ENCODE data around the gene ZNF684. TPM values are rescaled to one million over a fixed set of nuclear protein-coding genes. Genes with fewer than 3 reads are reported as not detected.
"Not testable (repeated sequence)": the region's sequence is repeated elsewhere in the genome, so short reads cannot be mapped to it uniquely, and the experiment has no call there.

The ZNF684 gene
- total RNA-seq: 1 to 10 TPM in 3 of 4 donors, under 1 TPM in 1; 0.27 to 3.1 (median 1.6) TPM

DNA sequence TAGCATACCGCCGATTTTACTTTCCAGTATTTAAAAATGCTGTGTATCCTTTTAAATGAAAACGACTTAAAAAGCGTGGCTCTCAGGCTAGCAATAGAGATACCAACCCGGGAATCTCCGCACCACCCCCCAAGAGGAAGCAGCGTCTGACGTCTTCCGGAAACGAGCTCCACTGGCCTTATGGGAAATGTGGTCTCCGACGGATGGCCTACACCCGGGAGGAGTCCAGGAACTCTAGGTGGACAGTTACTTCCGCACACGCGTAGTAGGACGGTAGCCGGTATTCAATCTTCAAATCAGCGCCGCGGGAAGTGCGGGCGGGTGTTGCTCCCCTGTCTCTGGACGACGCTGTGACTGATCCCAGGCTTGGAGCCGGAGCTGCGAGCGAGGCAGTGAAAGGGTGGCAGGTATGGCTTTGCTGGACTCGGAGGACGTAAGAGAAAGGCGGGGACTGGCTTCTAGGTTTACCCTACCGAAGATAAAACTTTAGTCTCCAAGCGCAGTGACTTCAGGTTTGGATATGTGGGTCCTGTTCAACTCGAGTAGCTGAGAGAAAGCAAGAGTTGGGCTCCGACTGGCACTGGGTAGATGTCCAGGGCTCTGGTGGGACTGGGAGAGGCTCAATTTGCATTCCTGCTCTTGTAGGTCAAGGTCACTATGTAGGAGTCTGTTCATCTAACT is at the start of gene ZNF684:
TSS of gene ZNF684 (plus strand) at position 257 of the 681 bp plus-strand sequence. CDS start 1,530 bp downstream, outside the sequence.
- H3K9me3 ChIP-seq: no peaks in the 10 kb centered on the region
- no peaks in the 10 kb centered on the region for H3K36me3 ChIP-seq
- WGBS, 2 donors: 0 to 1% methylated on average over 12 to 20 of the region's 35 CpGs
- intact Hi-C loops (cut with DNase I): no loop called here
- peak in 2 of 4 donors; percentile 20 to 53 for TF ChIP-seq POLR2A (IDR thresholded peaks at IDR 0.05)
- TF ChIP-seq, protein P1, sequence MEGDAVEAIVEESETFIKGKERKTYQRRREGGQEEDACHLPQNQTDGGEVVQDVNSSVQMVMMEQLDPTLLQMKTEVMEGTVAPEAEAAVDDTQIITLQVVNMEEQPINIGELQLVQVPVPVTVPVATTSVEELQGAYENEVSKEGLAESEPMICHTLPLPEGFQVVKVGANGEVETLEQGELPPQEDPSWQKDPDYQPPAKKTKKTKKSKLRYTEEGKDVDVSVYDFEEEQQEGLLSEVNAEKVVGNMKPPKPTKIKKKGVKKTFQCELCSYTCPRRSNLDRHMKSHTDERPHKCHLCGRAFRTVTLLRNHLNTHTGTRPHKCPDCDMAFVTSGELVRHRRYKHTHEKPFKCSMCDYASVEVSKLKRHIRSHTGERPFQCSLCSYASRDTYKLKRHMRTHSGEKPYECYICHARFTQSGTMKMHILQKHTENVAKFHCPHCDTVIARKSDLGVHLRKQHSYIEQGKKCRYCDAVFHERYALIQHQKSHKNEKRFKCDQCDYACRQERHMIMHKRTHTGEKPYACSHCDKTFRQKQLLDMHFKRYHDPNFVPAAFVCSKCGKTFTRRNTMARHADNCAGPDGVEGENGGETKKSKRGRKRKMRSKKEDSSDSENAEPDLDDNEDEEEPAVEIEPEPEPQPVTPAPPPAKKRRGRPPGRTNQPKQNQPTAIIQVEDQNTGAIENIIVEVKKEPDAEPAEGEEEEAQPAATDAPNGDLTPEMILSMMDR (IDR thresholded peaks at IDR 0.05): peak in 1 of 6 experiments; percentile 13
- H3K27me3 ChIP-seq: no peaks in the 10 kb centered on the region
- peak; percentile 34 for DNase-seq
- peaks cover 5 to 19% (median 6%) of the 10 kb centered on the region in 3 donors for H3K4me1 ChIP-seq
- H3K27ac ChIP-seq: peak within 1 kb of the TSS; percentile 64 to 89 (median 86)
- peak within 1 kb of the TSS; percentile 41 to 80 (median 66) for H3K4me3 ChIP-seq

DNA sequence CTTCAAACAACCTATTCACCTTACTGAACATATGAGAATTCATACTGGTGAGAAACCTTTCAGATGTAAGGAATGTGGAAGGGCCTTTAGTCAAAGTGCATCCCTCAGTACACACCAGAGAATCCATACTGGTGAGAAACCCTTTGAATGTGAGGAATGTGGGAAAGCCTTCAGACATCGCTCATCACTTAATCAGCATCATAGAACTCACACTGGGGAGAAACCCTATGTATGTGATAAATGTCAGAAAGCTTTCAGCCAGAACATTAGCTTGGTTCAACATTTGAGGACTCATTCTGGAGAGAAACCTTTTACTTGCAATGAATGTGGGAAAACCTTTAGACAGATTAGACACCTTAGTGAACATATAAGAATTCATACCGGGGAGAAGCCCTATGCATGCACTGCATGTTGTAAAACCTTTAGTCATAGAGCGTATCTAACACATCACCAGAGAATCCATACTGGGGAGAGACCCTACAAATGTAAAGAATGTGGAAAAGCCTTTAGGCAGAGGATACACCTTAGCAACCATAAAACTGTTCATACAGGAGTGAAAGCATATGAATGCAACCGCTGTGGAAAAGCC is 36.0 kb upstream of the ZNF684 start:
- TF ChIP-seq, protein P1 (IDR thresholded peaks at IDR 0.05): no peak
- TF ChIP-seq POLR2A (IDR thresholded peaks at IDR 0.05): no peak
- WGBS, 2 donors: 97 to 100% methylated on average over 4 of the region's 4 CpGs
- Histone ChIP-seq H3K27me3 (no peaks in the 10 kb centered on the region), H3K9me3 (peaks cover 0 to 92% (median 46%) of the 10 kb centered on the region in 3 donors), H3K4me3 (no peak overlapping the region), H3K36me3 (peaks cover under 1 to 75% (median 10%) of the 10 kb centered on the region in 3 donors), H3K27ac (no peak overlapping the region), H3K4me1 (no peaks in the 10 kb centered on the region)
- intact Hi-C loops (cut with DNase I): no loop called here
- DNase-seq: no peak

DNA sequence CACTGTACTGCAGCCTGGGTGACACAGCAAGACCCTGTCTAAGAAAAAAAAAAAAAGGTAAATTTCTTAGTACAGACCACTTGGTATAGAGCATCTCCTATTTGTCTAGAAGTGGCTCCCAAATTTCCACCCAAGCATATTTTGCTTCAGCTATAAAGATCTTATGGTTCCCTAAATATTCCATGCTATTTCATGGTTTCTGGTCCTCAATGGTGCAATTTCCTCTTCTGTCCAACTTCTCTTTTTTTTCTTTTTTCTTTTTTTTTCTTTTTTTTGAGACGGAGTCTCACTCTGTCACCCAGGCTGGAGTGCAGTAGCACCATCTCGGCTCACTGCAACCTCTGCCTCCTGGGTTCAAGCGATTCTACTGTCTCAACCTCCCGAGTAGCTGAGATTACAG is 28.8 kb upstream of the ZNF684 start:
- H3K4me1 ChIP-seq; H3K4me3 ChIP-seq; intact Hi-C loops (cut with DNase I); H3K27ac ChIP-seq; H3K27me3 ChIP-seq; DNase-seq: not testable (repeated sequence)
- Histone ChIP-seq H3K9me3 (peaks cover 0 to 80% (median 19%) of the 10 kb centered on the region in 3 donors), H3K36me3 (peaks cover 0 to 18% (median 0%) of the 10 kb centered on the region in 3 donors)
- WGBS, 2 donors: 86 to 100% methylated on average over 4 of the region's 4 CpGs

DNA sequence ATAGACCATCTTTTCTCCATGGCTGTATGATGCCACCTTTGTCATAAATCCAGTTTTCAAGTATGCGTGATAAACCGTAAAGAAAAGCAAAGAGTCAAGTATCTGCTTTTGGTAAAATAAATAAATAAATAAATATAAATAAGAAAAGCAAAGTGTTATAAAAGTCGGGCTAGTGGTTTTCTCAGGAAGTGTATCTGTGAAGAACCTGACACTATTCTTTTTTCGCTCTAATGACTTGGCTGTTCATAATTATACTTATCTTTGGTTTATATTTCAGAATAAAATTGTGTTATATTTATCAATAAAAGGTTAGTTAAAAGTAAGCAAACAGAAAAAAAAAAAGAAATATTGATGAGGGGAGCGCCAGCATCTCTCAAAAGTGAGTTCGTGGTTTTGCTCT is 23.5 kb upstream of the ZNF684 start:
- peaks cover 0 to 36% (median 7%) of the 10 kb centered on the region in 3 donors for H3K9me3 ChIP-seq
- H3K27ac ChIP-seq: peak overlapping the region; percentile 73 to 84 (median 80)
- intact Hi-C loops (cut with DNase I): no loop called here
- H3K4me1 ChIP-seq: peaks cover 6 to 17% (median 6%) of the 10 kb centered on the region in 3 donors
- no peak for TF ChIP-seq POLR2A (IDR thresholded peaks at IDR 0.05)
- TF ChIP-seq, protein P1 (IDR thresholded peaks at IDR 0.05): no peak
- peak overlapping the region; percentile 72 to 83 (median 79) for H3K4me3 ChIP-seq
- 56 to 62% methylated on average over 6 of the region's 6 CpGs for WGBS, 2 donors
- H3K36me3 ChIP-seq: peaks cover 0 to 19% (median 0%) of the 10 kb centered on the region in 3 donors
- no peak for DNase-seq
- no peaks in the 10 kb centered on the region for H3K27me3 ChIP-seq

DNA sequence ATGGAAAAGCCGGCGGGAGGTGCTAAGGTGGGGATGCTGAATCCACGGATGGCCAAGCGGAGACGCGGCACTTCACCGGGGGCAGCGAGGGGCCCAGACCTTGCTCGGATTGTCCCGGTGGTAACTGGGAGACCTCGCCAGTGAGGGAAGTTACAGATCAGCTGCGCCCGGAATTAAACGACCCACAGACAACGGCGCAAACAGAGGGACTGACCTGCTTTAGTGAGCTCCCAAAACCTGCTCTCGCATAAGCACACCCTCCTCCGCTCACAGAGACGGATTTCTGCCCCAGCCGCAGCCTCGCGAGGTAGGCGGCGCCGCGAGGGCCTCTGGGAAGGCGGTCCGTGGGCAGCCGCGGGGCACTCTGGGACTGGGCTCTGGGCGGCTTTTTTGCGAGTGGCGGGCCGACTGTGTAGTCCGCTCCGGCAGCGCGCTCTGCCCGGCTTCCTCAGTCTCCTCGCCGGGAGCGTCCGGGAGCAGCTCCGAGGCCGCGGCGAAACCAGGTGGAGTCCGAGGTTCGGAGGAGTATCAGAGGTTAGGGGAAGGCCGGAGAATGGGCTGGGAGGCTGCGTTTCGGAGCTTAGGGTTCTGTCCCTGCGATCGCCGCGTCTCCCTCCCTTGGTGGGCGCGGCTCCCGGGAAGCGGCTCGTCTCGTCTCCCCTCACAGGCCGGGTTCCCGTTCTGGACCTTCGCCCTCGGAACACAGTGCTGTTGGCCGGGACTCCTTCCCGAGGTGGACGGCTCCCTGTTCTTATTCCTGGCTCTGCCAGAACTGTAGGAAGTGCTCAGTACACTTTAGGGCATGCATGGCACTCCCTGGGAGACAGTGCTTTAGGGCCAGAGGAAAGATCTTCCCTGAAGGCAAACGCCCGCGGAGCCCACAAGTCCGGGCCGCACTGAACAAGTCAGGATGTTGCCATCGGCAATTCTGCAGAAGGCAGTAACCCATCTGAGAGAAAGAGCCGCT is 22.8 kb upstream of the ZNF684 start, which contains the start of gene EXO5:
TSS of gene EXO5 (plus strand) at position 393 of the 967 bp plus-strand sequence. CDS start 5,778 bp downstream, outside the sequence.
- TF ChIP-seq, protein P1 (IDR thresholded peaks at IDR 0.05): peak in 1 of 6 experiments; percentile 27
- TF ChIP-seq POLR2A (IDR thresholded peaks at IDR 0.05): peak in 1 of 4 donors; percentile 58
- Histone ChIP-seq H3K27me3 (no peaks in the 10 kb centered on the region), H3K4me1 (peaks cover 6 to 17% (median 6%) of the 10 kb centered on the region in 3 donors), H3K4me3 (peak within 1 kb of the TSS; percentile 72 to 83 (median 79)), H3K36me3 (peaks cover 0 to 17% (median 0%) of the 10 kb centered on the region in 3 donors), H3K9me3 (peaks cover 0 to 35% (median 2%) of the 10 kb centered on the region in 3 donors), H3K27ac (peak within 1 kb of the TSS; percentile 73 to 84 (median 80))
- DNase-seq: peak; percentile 17
- WGBS, 2 donors: 0 to 3% methylated on average over 15 to 16 of the region's 76 CpGs
- intact Hi-C loops (cut with DNase I): no loop called here
